K562 (cell line): ENCODE data around the gene CENPN. TPM values are rescaled to one million over a fixed set of nuclear protein-coding genes. Genes with fewer than 3 reads are reported as not detected.

Experiments
- CC2D1A ChIP-seq: fragments of 450-650 bp; IDR thresholded peaks from 2 replicates; pipeline ENCODE4 v1.6.1; 2017; ENCODE audit warnings: mild to moderate bottlenecking
- CCAR2 ChIP-seq: fragments of 200-400 bp; formaldehyde crosslinking; IDR thresholded peaks from 2 replicates; pipeline ENCODE4 v1.6.1; 2017; ENCODE audit warnings: mild to moderate bottlenecking, low read depth, low read length
- CGGBP1 ChIP-seq: fragments of 250-450 bp; sonication (Bioruptor Pico); IDR thresholded peaks from 2 replicates; pipeline ENCODE4 v1.9.0; 2021; ENCODE audit warnings: mild to moderate bottlenecking
- CXXC5 ChIP-seq: fragments of 250-450 bp; sonication (Bioruptor Pico); IDR thresholded peaks from 2 replicates; pipeline ENCODE4 v1.8.0; 2022; ENCODE audit warnings: inconsistent platforms, mild to moderate bottlenecking, moderate library complexity
- FOXJ3 ChIP-seq: sonication (generic); formaldehyde crosslinking; IDR thresholded peaks from 2 replicates; pipeline ENCODE4 v1.4.0; 2020; ENCODE audit warnings: mild to moderate bottlenecking, missing genetic modification reagents
- L3MBTL2 ChIP-seq: fragments of 450-650 bp; IDR thresholded peaks from 2 replicates; pipeline ENCODE4 v1.6.1; 2016; ENCODE audit warnings: mild to moderate bottlenecking, moderate library complexity
- PKNOX1 ChIP-seq: fragments of 450-650 bp; IDR thresholded peaks from 2 replicates; pipeline ENCODE4 v1.6.1; 2016
- PURB ChIP-seq: sonication (generic); formaldehyde crosslinking; IDR thresholded peaks from 2 replicates; pipeline ENCODE4 v1.9.0; 2021; ENCODE audit warnings: low read depth, mild to moderate bottlenecking, missing genetic modification reagents
- RBBP5 ChIP-seq: fragments of 200-600 bp; sonication (generic); IDR thresholded peaks from 2 replicates; pipeline ENCODE4 v1.6.1; 2012; ENCODE audit warnings: borderline replicate concordance, mild to moderate bottlenecking, low read length, control low read depth, inconsistent platforms; ENCODE audit not compliant: insufficient read depth, poor library complexity, severe bottlenecking
- RBFOX2 ChIP-seq: fragments of 200-400 bp; formaldehyde crosslinking; IDR thresholded peaks from 2 replicates; pipeline ENCODE4 v1.6.1; 2017; ENCODE audit warnings: low read depth, mild to moderate bottlenecking, low read length, moderate library complexity
- RNF219 ChIP-seq: fragments of 250-450 bp; sonication (Bioruptor Pico); IDR thresholded peaks from 2 replicates; pipeline ENCODE4 v1.5.0; 2022; ENCODE audit warnings: mild to moderate bottlenecking
- SLC30A9 ChIP-seq: fragments of 250-450 bp; sonication (Bioruptor Pico); IDR thresholded peaks from 2 replicates; pipeline ENCODE4 v1.8.0; 2022; ENCODE audit warnings: mild to moderate bottlenecking, moderate library complexity
- TARDBP ChIP-seq: fragments of 450-650 bp; IDR thresholded peaks from 2 replicates; pipeline ENCODE4 v1.6.1; 2016
- THAP7 ChIP-seq: fragments of 250-450 bp; sonication (Bioruptor Pico); IDR thresholded peaks from 2 replicates; pipeline ENCODE4 v1.5.0; 2021
- USF1 ChIP-seq: sonication (generic); formaldehyde crosslinking; IDR thresholded peaks from 2 replicates; pipeline ENCODE4 v1.9.0; 2022; ENCODE audit warnings: mild to moderate bottlenecking, missing genetic modification reagents
- ZBTB2 ChIP-seq: fragments of 450-650 bp; IDR thresholded peaks from 2 replicates; pipeline ENCODE4 v1.6.1; 2016; ENCODE audit warnings: antibody characterized with exemption
- ZBTB7A ChIP-seq: IDR thresholded peaks from 2 replicates; pipeline ENCODE4 v1.6.1; 2011; ENCODE audit warnings: low read depth, mild to moderate bottlenecking, low read length, moderate library complexity, borderline replicate concordance; ENCODE audit not compliant: control insufficient read depth
- ZNF12 ChIP-seq: sonication (generic); formaldehyde crosslinking; IDR thresholded peaks from 2 replicates; pipeline ENCODE4 v1.4.0; 2020; ENCODE audit warnings: mild to moderate bottlenecking, missing genetic modification reagents
- ZNF232 ChIP-seq: sonication (generic); formaldehyde crosslinking; IDR thresholded peaks from 2 replicates; pipeline ENCODE4 v1.8.0; 2022; ENCODE audit warnings: mild to moderate bottlenecking, missing genetic modification reagents
- ZNF699 ChIP-seq: fragments of 250-450 bp; sonication (Bioruptor Pico); IDR thresholded peaks from 2 replicates; pipeline ENCODE4 v1.8.0; 2021; ENCODE audit warnings: mild to moderate bottlenecking, moderate library complexity; ENCODE audit not compliant: insufficient replicate concordance
- polyA plus RNA-seq, 8 experiments: library from polyadenylated mRNA; depleted of rRNA in 4 of 8; stranded (reverse) in 5 of 8; unstranded in 3 of 8; fragments of >200 nt; fragmentation: Nextera tagmentation in 2 of 8; fragmentation: Illumina TruSeq in 1 of 8; extraction: Ambion mirVana in 2 of 8; extraction: Trizol in 1 of 8; gene quantifications; 2 replicates each; pipeline versions ENCODE4 v1.2.1 to v1.2.3, GENCODE V29; 2011 to 2014; ENCODE audit warnings: inconsistent platforms in 1 of 8, missing spikeins in 1 of 8
- total RNA-seq, 7 experiments: library from RNA; depleted of rRNA in 6 of 7; stranded (reverse); fragments of >200 nt in 6 of 7; fragmentation: Illumina TruSeq in 2 of 7; extraction: Trizol in 2 of 7; gene quantifications; 2 replicates each; pipeline versions ENCODE4 v1.2.1 to v1.2.3, GENCODE V29; 2011 to 2021; ENCODE audit warnings: low replicate concordance in 1 of 7

The CENPN gene
- total and polyA plus RNA-seq, 9 of the 15 experiments (the other 6 are each of a cell fraction or from before 2014, with no cell fraction given) = 92.3 to 384 (median 140) TPM

- TF ChIP-seq ZBTB2 (peak; percentile 95), CXXC5 (CRISPR knock-in tag) (peak; percentile 100), TARDBP (no peak; the same call in 1 of the 2 replicates), FOXJ3 (CRISPR knock-in tag) (no peak), THAP7 (CRISPR knock-in tag) (no peak), L3MBTL2 (peak; percentile 95), CCAR2 (no peak), ZNF699 (CRISPR knock-in tag) (no peak), ZNF12 (CRISPR knock-in tag) (no peak; the same call in 1 of the 2 replicates), RNF219 (CRISPR knock-in tag) (no peak), SLC30A9 (CRISPR knock-in tag) (no peak), USF1 (CRISPR knock-in tag) (peak; percentile 98), PURB (CRISPR knock-in tag) (no peak), RBFOX2 (peak; percentile 98), RBBP5 (peak; percentile 79), ZBTB7A (peak; percentile 22; the same call in 1 of the 2 replicates), CC2D1A (peak; percentile 73), ZNF232 (CRISPR knock-in tag) (peak; percentile 67; the same call in 1 of the 2 replicates), PKNOX1 (no peak), CGGBP1 (CRISPR knock-in tag) (no peak)
These were observed at the start of gene CENPN, which contains the start of gene CMC2 (continued) for GRCh38 chr16:81006813-81007695.
